Esophagus squamous epithelium (tissue), 5 donors: Measurements from ENCODE around the gene ANGPT4. TPM values are rescaled to one million over a fixed set of nuclear protein-coding genes. Genes with fewer than 3 reads are reported as not detected.

Source experiments
- DNase-seq: peaks from one replicate; lab custom pipeline; 2025; lab: John Stamatoyannopoulos, UW
- H3K27ac ChIP-seq, 4 donors: fragments of 200-600 bp; sonication (generic); one replicate each; pipeline ENCODE4 v1.5.1; 2016 to 2019; ENCODE audit warnings: mild to moderate bottlenecking in 1 of 4
- H3K27me3 ChIP-seq, 4 donors: fragments of 200-600 bp; sonication (generic); 1 replicate in 3 of 4; 2 replicates in 1 of 4; pipeline versions ENCODE4 v1.5.1 to v1.6.0; 2017 to 2021; ENCODE audit warnings: antibody characterized with exemption in 1 of 4
- H3K36me3 ChIP-seq, 3 donors: fragments of 200-600 bp; sonication (generic); one replicate each; pipeline ENCODE4 v1.5.1; 2016 to 2019
- H3K4me1 ChIP-seq, 3 donors: fragments of 200-600 bp; sonication (generic); one replicate each; pipeline ENCODE4 v1.5.1; 2017 to 2019
- H3K4me3 ChIP-seq, 4 donors: fragments of 200-600 bp; sonication (generic); 1 replicate in 3 of 4; 2 replicates in 1 of 4; pipeline ENCODE4 v1.5.1; 2016 to 2019; ENCODE audit warnings: mild to moderate bottlenecking in 2 of 4, moderate library complexity in 1 of 4
- H3K9me3 ChIP-seq, 3 donors: fragments of 200-600 bp; sonication (generic); one replicate each; pipeline ENCODE4 v1.5.1; 2016 to 2019
- CTCF ChIP-seq, 6 experiments: fragments of 450-650 bp in 4 of 6; fragments of 200-600 bp in 2 of 6; sonication (generic) in 2 of 6; IDR thresholded peaks; one replicate each; pipeline ENCODE4 v1.5.1; 2016 to 2019; ENCODE audit warnings: antibody characterized with exemption in 6 of 6, mild to moderate bottlenecking in 4 of 6, moderate library complexity in 4 of 6
- POLR2A ChIP-seq, 4 donors: fragments of 450-650 bp; IDR thresholded peaks; one replicate each; pipeline ENCODE4 v1.6.1; 2017; ENCODE audit warnings: antibody characterized with exemption in 4 of 4, mild to moderate bottlenecking in 4 of 4, moderate library complexity in 3 of 4
- WGBS, 2 donors: methylation state at CpG; one replicate each; pipeline ENCODE4 v1.1.5; 2018; 5-methylcytosine and 5-hydroxymethylcytosine counted together
- intact Hi-C: fragments of 100-400 bp; cut with DNase I; formaldehyde crosslinking; loops from one replicate; pipeline ENCODE4 v1.15.0; 2022
- total RNA-seq, 4 donors: library from RNA; depleted of rRNA; stranded (reverse); fragments of >200 nt; gene quantifications; one replicate each; pipeline ENCODE4 v1.1.0, GENCODE V29; 2016
- donor health status: DM: yes; HTN: yes; CAD: no.

The ANGPT4 gene
- total RNA-seq, 4 donors from 2014 or later: under 0.01 to 0.38 (median 0.09) TPM; not detected in 1

DNA sequence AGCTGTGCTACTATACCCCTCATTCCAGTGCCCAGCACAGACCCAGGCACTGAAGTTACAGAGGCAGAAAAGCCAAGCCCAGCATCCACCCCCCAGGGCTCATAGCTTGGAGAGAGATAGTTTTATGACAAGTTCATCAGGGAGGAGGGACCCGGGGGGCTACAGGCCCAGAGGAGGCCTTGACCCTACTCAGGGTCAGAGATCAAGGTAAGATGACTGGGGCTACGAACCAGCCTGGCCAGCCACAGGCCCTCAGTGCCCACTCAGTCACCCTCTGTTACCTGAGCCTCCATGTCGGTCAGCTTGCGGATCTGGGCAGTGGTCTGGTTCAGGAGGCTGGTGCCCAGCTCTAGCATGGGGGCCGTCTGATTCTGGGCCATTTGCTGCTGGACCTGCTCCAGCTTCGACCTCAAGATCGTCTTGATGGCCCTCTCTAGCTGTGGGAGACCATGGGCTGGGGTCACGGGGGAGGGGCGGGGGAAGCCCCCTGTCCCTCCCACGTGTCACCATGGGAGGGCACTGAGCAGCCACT lies 26.1 kb downstream of the ANGPT4 start:
- H3K4me1 ChIP-seq: peaks cover 0 to 21% (median 1%) of the 10 kb centered on the region in 3 donors
- intact Hi-C loops: loop anchor here (10.0 kb wide), 1 partner anchor 55 kb away; no protein-coding TSS in a partner anchor
- peaks cover 0 to 17% (median 0%) of the 10 kb centered on the region in 4 donors for H3K27me3 ChIP-seq
- H3K9me3 ChIP-seq: no peaks in the 10 kb centered on the region
- no peaks in the 10 kb centered on the region for H3K36me3 ChIP-seq
- no peak for TF ChIP-seq POLR2A (IDR thresholded peaks at IDR 0.05)
- TF ChIP-seq CTCF (IDR thresholded peaks at IDR 0.05): no peak
- H3K4me3 ChIP-seq: no peak overlapping the region
- 30% methylated on average over 2 of the region's 10 CpGs; no CpG with 5 or more reads in 1 of the 2 donors for WGBS, 2 donors
- no peak for DNase-seq
- peak overlapping the region in 1 of 4 donors; percentile 9 for H3K27ac ChIP-seq

DNA sequence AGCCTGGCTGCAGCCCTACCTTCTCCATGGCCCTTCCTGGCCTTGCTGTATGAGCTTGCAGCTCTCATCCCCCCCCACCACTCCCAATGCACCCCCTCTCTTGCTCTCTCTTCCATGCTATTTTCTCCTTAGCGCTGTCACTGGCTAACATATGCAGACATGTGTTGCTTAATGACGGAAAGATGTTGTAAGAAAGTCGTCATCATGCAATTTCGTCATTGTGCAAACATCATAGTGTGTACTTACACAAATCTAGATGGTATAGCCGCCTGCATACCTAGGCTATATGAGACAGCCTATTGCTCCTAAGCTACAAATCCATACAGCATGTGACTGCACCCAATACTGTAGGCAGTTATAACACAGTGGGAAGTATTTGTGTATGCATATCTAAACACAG lies 27.0 kb downstream of the ANGPT4 start:
- Histone ChIP-seq H3K27ac (no peak overlapping the region), H3K36me3 (no peaks in the 10 kb centered on the region), H3K4me3 (no peak overlapping the region), H3K4me1 (peaks cover 0 to 29% (median 5%) of the 10 kb centered on the region in 3 donors), H3K9me3 (no peaks in the 10 kb centered on the region), H3K27me3 (peaks cover 0 to 26% (median 0%) of the 10 kb centered on the region in 4 donors)
- intact Hi-C loops: loop anchor here (10.0 kb wide), 1 partner anchor 56 kb away; no protein-coding TSS in a partner anchor
- TF ChIP-seq POLR2A (IDR thresholded peaks at IDR 0.05) (no peak), CTCF (IDR thresholded peaks at IDR 0.05) (no peak)
- WGBS, 2 donors: 69 to 73% methylated on average over 5 of the region's 5 CpGs
- DNase-seq: no peak

GRCh38 chr20:888057-888456 lies 28.1 kb downstream of the ANGPT4 start:
- H3K4me1 ChIP-seq: peaks cover 0 to 29% (median 5%) of the 10 kb centered on the region in 3 donors
- no peak overlapping the region for H3K27ac ChIP-seq
- DNase-seq: no peak
- WGBS, 2 donors: 50% methylated on average over 1 of the region's 2 CpGs; no CpG with 5 or more reads in 1 of the 2 donors
- intact Hi-C loops: loop anchor here (10.0 kb wide), 1 partner anchor 57 kb away; no protein-coding TSS in a partner anchor
- TF ChIP-seq POLR2A (IDR thresholded peaks at IDR 0.05) (no peak), CTCF (IDR thresholded peaks at IDR 0.05) (no peak)
- H3K27me3 ChIP-seq: peaks cover 0 to 36% (median 0%) of the 10 kb centered on the region in 4 donors
- H3K9me3 ChIP-seq: no peaks in the 10 kb centered on the region
- no peaks in the 10 kb centered on the region for H3K36me3 ChIP-seq
- H3K4me3 ChIP-seq: no peak overlapping the region

GRCh38 chr20:887137-887536 lies 29.0 kb downstream of the ANGPT4 start:
- intact Hi-C loops: loop anchor here (10.0 kb wide), 1 partner anchor 58 kb away; no protein-coding TSS in a partner anchor
- 83 to 86% methylated on average over 2 of the region's 2 CpGs for WGBS, 2 donors

More at GRCh38 chr20:887137-887536, 29.0 kb downstream of the ANGPT4 start:
- no peak for DNase-seq
- TF ChIP-seq POLR2A (IDR thresholded peaks at IDR 0.05): no peak
- no peak for TF ChIP-seq CTCF (IDR thresholded peaks at IDR 0.05)
- no peak overlapping the region for H3K27ac ChIP-seq
- H3K36me3 ChIP-seq: no peaks in the 10 kb centered on the region
- peaks cover 0 to 29% (median 5%) of the 10 kb centered on the region in 3 donors for H3K4me1 ChIP-seq
- H3K4me3 ChIP-seq: no peak overlapping the region
- no peaks in the 10 kb centered on the region for H3K9me3 ChIP-seq
- peaks cover 0 to 40% (median 0%) of the 10 kb centered on the region in 4 donors for H3K27me3 ChIP-seq
